Karpas-422 (cell line): ENCODE results near the gene PACS1. TPM values are rescaled to one million over a fixed set of nuclear protein-coding genes. Genes with fewer than 3 reads are reported as not detected.

Experiments used
- DNase-seq: peaks from one replicate; pipeline ENCODE4 v3.0.0-alpha.2; 2015
- H2AFZ ChIP-seq: fragments of 200-600 bp; sonication (generic); 2 replicates; pipeline ENCODE4 v1.6.1; 2014; ENCODE audit warnings: antibody characterized with exemption, low read length, mixed read lengths
- H3K27ac ChIP-seq: fragments of 200-600 bp; sonication (generic); 2 replicates; pipeline ENCODE4 v1.5.1; 2014; ENCODE audit warnings: mild to moderate bottlenecking, low read length, moderate library complexity
- H3K27me3 ChIP-seq: fragments of 200-600 bp; sonication (generic); 2 replicates; pipeline ENCODE4 v1.6.1; 2014; ENCODE audit warnings: low read length, mixed read lengths
- H3K36me3 ChIP-seq: fragments of 200-600 bp; sonication (generic); 2 replicates; pipeline ENCODE4 v1.6.1; 2014; ENCODE audit warnings: low read length, mixed read lengths; ENCODE audit not compliant: insufficient read depth
- H3K4me1 ChIP-seq: fragments of 200-600 bp; sonication (generic); 2 replicates; pipeline ENCODE4 v1.6.1; 2014; ENCODE audit warnings: mild to moderate bottlenecking, low read length, mixed read lengths
- H3K4me2 ChIP-seq: fragments of 200-600 bp; sonication (generic); 2 replicates; pipeline ENCODE4 v1.6.1; 2014; ENCODE audit warnings: low read length, low read depth, mild to moderate bottlenecking; ENCODE audit not compliant: poor library complexity, severe bottlenecking
- H3K4me3 ChIP-seq: fragments of 200-600 bp; sonication (generic); 2 replicates; pipeline ENCODE4 v1.5.1; 2014; ENCODE audit warnings: mild to moderate bottlenecking, antibody characterized with exemption, low read length, mixed read lengths
- H3K79me2 ChIP-seq: fragments of 200-600 bp; sonication (generic); 2 replicates; pipeline ENCODE4 v1.6.1; 2014; ENCODE audit warnings: mild to moderate bottlenecking, low read length, mixed read lengths
- H3K9ac ChIP-seq: fragments of 200-600 bp; sonication (generic); 2 replicates; pipeline ENCODE4 v1.6.0; 2014; ENCODE audit warnings: low read length
- H3K9me2 ChIP-seq: fragments of 200-600 bp; sonication (generic), shearing (Covaris generic); replicated peaks from 2 replicates; pipeline ENCODE4 v1.6.0; 2014; ENCODE audit warnings: mild to moderate bottlenecking, low read length, moderate library complexity; ENCODE audit not compliant: insufficient read depth
- H3K9me3 ChIP-seq: fragments of 300-700, 200-600 bp; sonication (generic); 2 replicates; pipeline ENCODE4 v1.6.1; 2014; ENCODE audit warnings: low read length, mixed read lengths
- H4K20me1 ChIP-seq: fragments of 200-600 bp; sonication (generic); 2 replicates; pipeline ENCODE4 v1.6.1; 2014; ENCODE audit warnings: mild to moderate bottlenecking, antibody characterized with exemption, low read length, low read depth; ENCODE audit not compliant: insufficient read depth
- total RNA-seq: library from RNA; depleted of rRNA; stranded (reverse); fragments of >200 nt; shearing (Covaris generic); gene quantifications from 2 replicates; pipeline ENCODE4 v1.2.3, GENCODE V29; 2014; ENCODE audit warnings: low replicate concordance

Gene PACS1
- total RNA-seq, 1 experiment from 2014 or later = 60.5 TPM

- no peaks in the 10 kb centered on the region for H3K9me3 ChIP-seq
- no peak overlapping the region for H3K4me2 ChIP-seq
- no peaks in the 10 kb centered on the region for H3K9me2 ChIP-seq
- H3K4me3 ChIP-seq = no peak overlapping the region
- H3K36me3 ChIP-seq = no peaks in the 10 kb centered on the region; the same call in 1 of the 2 replicates
- no peaks in the 10 kb centered on the region for H3K27me3 ChIP-seq
- peaks cover 29% of the 10 kb centered on the region for H3K4me1 ChIP-seq
- H3K79me2 ChIP-seq = no peaks in the 10 kb centered on the region
- no peak overlapping the region for H3K27ac ChIP-seq
- no peaks in the 10 kb centered on the region for H4K20me1 ChIP-seq
- DNase-seq = no peak
- no peak overlapping the region for H3K9ac ChIP-seq
- no peak overlapping the region for H2AFZ ChIP-seq
Observed at GRCh38 chr11:66230978-66231377, 160.9 kb downstream of the PACS1 start.

GRCh38 chr11:66231561-66231960, 161.5 kb downstream of the PACS1 start:
- no peaks in the 10 kb centered on the region for H3K27me3 ChIP-seq
- H3K36me3 ChIP-seq = no peaks in the 10 kb centered on the region; the same call in 1 of the 2 replicates
- H3K9ac ChIP-seq = no peak overlapping the region
- DNase-seq = no peak
- no peaks in the 10 kb centered on the region for H3K9me2 ChIP-seq
- no peak overlapping the region for H3K4me2 ChIP-seq
- no peak overlapping the region for H2AFZ ChIP-seq
- H4K20me1 ChIP-seq = no peaks in the 10 kb centered on the region
- no peaks in the 10 kb centered on the region for H3K9me3 ChIP-seq
- H3K4me1 ChIP-seq = peaks cover 23% of the 10 kb centered on the region
- H3K79me2 ChIP-seq = no peaks in the 10 kb centered on the region
- H3K27ac ChIP-seq = no peak overlapping the region
- H3K4me3 ChIP-seq = no peak overlapping the region

GRCh38 chr11:66232769-66233168, 162.7 kb downstream of the PACS1 start:
- H3K9me2 ChIP-seq = no peaks in the 10 kb centered on the region
- no peak overlapping the region for H3K9ac ChIP-seq
- H2AFZ ChIP-seq = no peak overlapping the region
- peaks cover 11% of the 10 kb centered on the region for H3K4me1 ChIP-seq
- no peak overlapping the region for H3K4me2 ChIP-seq
- no peak overlapping the region for H3K27ac ChIP-seq
- no peaks in the 10 kb centered on the region for H3K27me3 ChIP-seq
- H3K79me2 ChIP-seq = no peaks in the 10 kb centered on the region
- no peaks in the 10 kb centered on the region for H3K9me3 ChIP-seq
- H3K4me3 ChIP-seq = no peak overlapping the region
- H4K20me1 ChIP-seq = no peaks in the 10 kb centered on the region
- DNase-seq = no peak
- H3K36me3 ChIP-seq = no peaks in the 10 kb centered on the region; the same call in none of the 2 replicates

- no peaks in the 10 kb centered on the region for H3K9me2 ChIP-seq
- H3K4me3 ChIP-seq = no peak overlapping the region
- no peak for DNase-seq
- no peak overlapping the region for H3K27ac ChIP-seq
- no peaks in the 10 kb centered on the region for H4K20me1 ChIP-seq
- H3K9me3 ChIP-seq = no peaks in the 10 kb centered on the region
- no peaks in the 10 kb centered on the region for H3K27me3 ChIP-seq
- H3K79me2 ChIP-seq = no peaks in the 10 kb centered on the region
- H3K36me3 ChIP-seq = no peaks in the 10 kb centered on the region; the same call in 1 of the 2 replicates
- H3K4me1 ChIP-seq = peaks cover 6% of the 10 kb centered on the region
- H2AFZ ChIP-seq = no peak overlapping the region
- no peak overlapping the region for H3K9ac ChIP-seq
- H3K4me2 ChIP-seq = no peak overlapping the region
Observed at GRCh38 chr11:66233301-66233700, 163.2 kb downstream of the PACS1 start.

GRCh38 chr11:66235141-66235540, 165.1 kb downstream of the PACS1 start:
- H3K27ac ChIP-seq = no peak overlapping the region
- H3K36me3 ChIP-seq = no peaks in the 10 kb centered on the region; the same call in 1 of the 2 replicates
- no peak overlapping the region for H2AFZ ChIP-seq
- H3K79me2 ChIP-seq = no peaks in the 10 kb centered on the region
- no peak overlapping the region for H3K4me3 ChIP-seq
- no peaks in the 10 kb centered on the region for H3K9me2 ChIP-seq
- H3K9ac ChIP-seq = no peak overlapping the region
- no peaks in the 10 kb centered on the region for H3K9me3 ChIP-seq
- peaks cover 17% of the 10 kb centered on the region for H3K4me1 ChIP-seq
- no peaks in the 10 kb centered on the region for H4K20me1 ChIP-seq
- H3K4me2 ChIP-seq = no peak overlapping the region
- DNase-seq = no peak
- no peaks in the 10 kb centered on the region for H3K27me3 ChIP-seq

GRCh38 chr11:66237867-66238266, 167.8 kb downstream of the PACS1 start:
- Histone ChIP-seq H3K27ac (no peak overlapping the region), H3K36me3 (peaks cover 6% of the 10 kb centered on the region), H4K20me1 (no peaks in the 10 kb centered on the region)

GRCh38 chr11:66238786-66239413, 168.8 kb downstream of the PACS1 start:
- Histone ChIP-seq H3K36me3 (peaks cover 6% of the 10 kb centered on the region), H3K9me2 (no peaks in the 10 kb centered on the region), H3K9me3 (no peaks in the 10 kb centered on the region), H3K27me3 (no peaks in the 10 kb centered on the region), H4K20me1 (no peaks in the 10 kb centered on the region), H3K9ac (no peak overlapping the region), H3K27ac (no peak overlapping the region), H3K4me1 (peaks cover 51% of the 10 kb centered on the region), H3K79me2 (no peaks in the 10 kb centered on the region), H3K4me3 (no peak overlapping the region), H2AFZ (no peak overlapping the region), H3K4me2 (no peak overlapping the region)
- no peak for DNase-seq

More at GRCh38 chr11:66237867-66238266, 167.8 kb downstream of the PACS1 start:
- Histone ChIP-seq H3K27me3 (no peaks in the 10 kb centered on the region), H3K9me3 (no peaks in the 10 kb centered on the region), H3K9me2 (no peaks in the 10 kb centered on the region), H3K4me3 (no peak overlapping the region), H3K4me2 (no peak overlapping the region), H3K9ac (no peak overlapping the region), H2AFZ (no peak overlapping the region), H3K4me1 (peaks cover 44% of the 10 kb centered on the region), H3K79me2 (no peaks in the 10 kb centered on the region)
- no peak for DNase-seq

GRCh38 chr11:66239511-66239910, 169.4 kb downstream of the PACS1 start:
- H3K4me1 ChIP-seq = peaks cover 51% of the 10 kb centered on the region
- no peaks in the 10 kb centered on the region for H3K9me2 ChIP-seq
- DNase-seq = no peak
- no peaks in the 10 kb centered on the region for H3K27me3 ChIP-seq
- no peaks in the 10 kb centered on the region for H4K20me1 ChIP-seq
- no peak overlapping the region for H3K9ac ChIP-seq
- H2AFZ ChIP-seq = no peak overlapping the region
- no peaks in the 10 kb centered on the region for H3K9me3 ChIP-seq
- no peak overlapping the region for H3K4me2 ChIP-seq
- no peaks in the 10 kb centered on the region for H3K79me2 ChIP-seq
- H3K4me3 ChIP-seq = no peak overlapping the region
- H3K27ac ChIP-seq = no peak overlapping the region
- peaks cover 6% of the 10 kb centered on the region for H3K36me3 ChIP-seq
